ENCODE results near the gene HNF4A.

HNF4A gene

DNA sequence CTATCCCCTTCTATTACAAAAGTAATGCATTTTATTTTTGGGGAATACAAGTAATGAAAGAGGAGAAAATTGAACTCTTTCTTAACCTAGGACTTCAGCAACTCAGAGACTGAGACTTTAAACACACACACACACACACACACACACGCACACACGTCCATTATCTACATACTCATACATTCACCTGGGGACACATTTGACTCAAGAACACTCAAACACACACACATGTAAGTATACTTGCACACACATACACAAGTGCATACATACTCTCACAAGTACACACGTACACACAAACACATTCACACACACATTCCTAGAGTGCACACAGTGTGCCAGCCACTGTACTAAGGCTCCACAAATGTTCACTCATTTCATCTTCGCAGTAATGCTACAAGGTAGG is 20.8 kb upstream of the HNF4A start:
- TF ChIP-seq, protein P1, sequence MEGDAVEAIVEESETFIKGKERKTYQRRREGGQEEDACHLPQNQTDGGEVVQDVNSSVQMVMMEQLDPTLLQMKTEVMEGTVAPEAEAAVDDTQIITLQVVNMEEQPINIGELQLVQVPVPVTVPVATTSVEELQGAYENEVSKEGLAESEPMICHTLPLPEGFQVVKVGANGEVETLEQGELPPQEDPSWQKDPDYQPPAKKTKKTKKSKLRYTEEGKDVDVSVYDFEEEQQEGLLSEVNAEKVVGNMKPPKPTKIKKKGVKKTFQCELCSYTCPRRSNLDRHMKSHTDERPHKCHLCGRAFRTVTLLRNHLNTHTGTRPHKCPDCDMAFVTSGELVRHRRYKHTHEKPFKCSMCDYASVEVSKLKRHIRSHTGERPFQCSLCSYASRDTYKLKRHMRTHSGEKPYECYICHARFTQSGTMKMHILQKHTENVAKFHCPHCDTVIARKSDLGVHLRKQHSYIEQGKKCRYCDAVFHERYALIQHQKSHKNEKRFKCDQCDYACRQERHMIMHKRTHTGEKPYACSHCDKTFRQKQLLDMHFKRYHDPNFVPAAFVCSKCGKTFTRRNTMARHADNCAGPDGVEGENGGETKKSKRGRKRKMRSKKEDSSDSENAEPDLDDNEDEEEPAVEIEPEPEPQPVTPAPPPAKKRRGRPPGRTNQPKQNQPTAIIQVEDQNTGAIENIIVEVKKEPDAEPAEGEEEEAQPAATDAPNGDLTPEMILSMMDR (conservative IDR thresholded peaks at IDR 0.05; ENCODE audit: control insufficient read depth, insufficient read depth, low read depth, low read length): no peak
- no peak overlapping the region for H3K4me3 ChIP-seq (ENCODE audit: control insufficient read depth, low read depth, low read length)
- DNase-seq (ENCODE audit: low read depth): no peak

DNA sequence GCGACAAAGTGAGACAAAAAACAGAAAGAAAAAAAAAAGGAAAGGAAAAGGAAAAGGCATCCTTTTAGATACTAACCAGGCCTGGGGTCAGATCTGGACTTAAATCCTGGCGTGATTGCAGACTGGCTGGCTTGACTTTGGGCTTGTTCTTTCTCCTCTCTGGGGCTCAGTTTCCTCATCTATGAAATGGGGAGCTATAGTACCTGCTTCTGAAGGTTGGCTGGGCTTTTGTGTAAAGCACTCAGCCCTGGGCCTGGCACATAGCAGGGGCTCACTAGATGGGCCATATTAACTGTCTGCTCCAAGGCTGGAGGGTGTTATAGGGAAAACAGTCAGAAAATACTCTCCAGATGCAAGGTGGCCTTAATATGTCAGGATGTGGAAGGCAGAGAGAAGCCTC is 19.8 kb upstream of the HNF4A start:
- no peak for DNase-seq (ENCODE audit: low read depth)
- H3K4me3 ChIP-seq (ENCODE audit: control insufficient read depth, low read depth, low read length): no peak overlapping the region
- TF ChIP-seq, protein P1 (conservative IDR thresholded peaks at IDR 0.05; ENCODE audit: control insufficient read depth, insufficient read depth, low read depth, low read length): no peak

DNA sequence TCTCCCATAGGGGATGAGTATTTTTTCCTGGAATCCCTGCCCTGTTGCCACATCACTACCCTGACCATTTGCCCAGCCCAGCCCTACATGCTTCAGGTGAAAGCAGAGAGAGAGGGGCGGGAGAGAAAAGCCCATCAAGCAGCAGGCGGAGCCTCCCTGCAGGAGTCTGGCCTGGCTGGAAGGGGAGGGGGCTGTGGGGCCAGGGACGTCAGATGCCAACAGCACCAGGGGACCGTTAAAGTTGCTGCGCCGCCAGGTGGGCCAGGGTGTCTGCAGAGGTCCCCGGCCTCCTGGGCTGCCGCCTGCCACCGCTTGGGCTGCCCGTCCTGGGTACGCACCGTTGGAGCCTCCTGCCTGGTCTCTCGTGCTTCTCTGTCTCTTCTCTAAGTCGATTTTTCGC is 19.4 kb upstream of the HNF4A start:
- no peak overlapping the region for H3K4me3 ChIP-seq (ENCODE audit: control insufficient read depth, low read depth, low read length)
- TF ChIP-seq, protein P1 (conservative IDR thresholded peaks at IDR 0.05; ENCODE audit: control insufficient read depth, insufficient read depth, low read depth, low read length): no peak
- no peak for DNase-seq (ENCODE audit: low read depth)

DNA sequence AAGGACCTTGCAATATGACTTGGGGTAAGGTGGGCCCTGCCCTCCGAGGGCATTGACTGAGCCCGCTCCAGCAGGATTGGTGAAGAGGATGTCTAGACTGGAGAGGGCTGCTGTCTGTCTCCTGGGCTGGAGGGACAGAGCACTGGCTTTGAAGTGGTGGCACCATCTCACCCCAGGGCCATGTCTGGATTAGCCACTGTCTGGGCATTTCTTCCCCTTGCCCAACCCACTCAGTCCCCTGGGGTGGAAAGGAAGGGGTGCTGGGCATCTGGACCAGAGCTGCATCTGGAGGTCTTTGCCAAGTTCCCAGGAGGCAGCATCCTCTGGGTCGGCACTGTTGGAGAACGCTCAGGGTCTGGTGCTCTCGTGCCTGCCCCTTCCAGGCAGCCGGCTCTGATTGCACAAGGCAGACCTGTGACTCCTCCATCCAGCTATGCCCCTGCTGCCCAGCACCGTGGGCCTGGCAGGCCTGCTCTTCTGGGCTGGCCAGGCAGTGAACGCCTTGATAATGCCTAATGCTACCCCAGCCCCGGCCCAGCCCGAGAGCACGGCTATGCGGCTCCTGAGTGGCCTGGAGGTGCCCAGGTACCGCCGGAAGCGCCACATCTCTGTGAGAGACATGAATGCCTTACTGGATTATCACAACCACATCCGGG is 18.6 kb upstream of the HNF4A start, which contains the start of gene R3HDML:
Gene R3HDML (plus strand): TSS at position 319 of the 656 bp plus-strand sequence. CDS start 115 bp downstream, at position 434.
- no peak for DNase-seq (ENCODE audit: low read depth)
- TF ChIP-seq, protein P1 (conservative IDR thresholded peaks at IDR 0.05; ENCODE audit: control insufficient read depth, insufficient read depth, low read depth, low read length): no peak
- no peak within 1 kb of the TSS for H3K4me3 ChIP-seq (ENCODE audit: control insufficient read depth, low read depth, low read length)

DNA sequence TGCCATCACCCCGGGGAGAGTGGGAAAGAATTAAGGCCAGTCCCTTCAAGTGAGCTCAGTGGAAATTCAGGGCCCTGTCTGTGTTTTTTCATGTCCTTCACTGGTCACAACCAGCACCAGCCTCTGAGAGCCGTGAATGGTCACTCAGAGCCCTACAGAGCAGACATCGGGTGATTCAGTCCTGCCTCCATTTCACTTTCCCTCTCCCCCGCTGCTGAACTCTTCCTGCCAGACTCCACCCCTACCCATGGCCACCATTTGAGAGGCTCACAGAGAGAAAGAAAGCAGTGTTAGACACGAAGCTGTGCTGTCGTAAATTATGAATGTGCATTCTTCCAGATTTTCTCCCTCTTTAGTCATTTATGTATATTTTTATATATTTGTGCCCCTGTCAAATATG is 13.3 kb upstream of the HNF4A start:
- peak; percentile 9 for DNase-seq (ENCODE audit: low read depth)

DNA sequence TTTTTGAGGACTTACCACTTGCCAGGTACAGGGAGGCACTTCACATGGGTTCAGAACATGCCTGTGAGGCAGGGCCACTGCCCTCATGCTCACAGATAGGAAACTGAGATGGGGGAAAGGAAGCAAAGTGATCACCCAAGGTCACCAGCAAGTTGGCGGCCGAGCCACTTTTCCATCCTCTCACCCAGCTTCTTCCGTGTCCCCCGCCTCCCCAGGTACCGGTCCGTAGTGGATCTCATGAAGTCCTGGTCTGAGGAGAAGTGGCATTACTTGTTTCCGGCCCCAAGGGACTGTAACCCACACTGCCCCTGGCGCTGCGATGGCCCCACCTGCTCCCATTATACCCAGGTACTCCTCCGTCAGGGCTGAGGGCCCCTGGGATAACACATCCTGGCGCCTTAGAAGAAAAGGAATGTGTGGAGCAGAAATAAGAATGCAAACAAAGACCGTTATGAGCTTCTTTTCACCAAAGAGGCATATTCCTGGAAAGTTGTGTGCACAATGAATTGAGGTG is 12.3 kb upstream of the HNF4A start:
- no peak overlapping the region for H3K4me3 ChIP-seq (ENCODE audit: control insufficient read depth, low read depth, low read length)
- DNase-seq (ENCODE audit: low read depth): no peak
- TF ChIP-seq, protein P1 (conservative IDR thresholded peaks at IDR 0.05; ENCODE audit: control insufficient read depth, insufficient read depth, low read depth, low read length): no peak

More for the DNA sequence above, 13.3 kb upstream of the HNF4A start:
- TF ChIP-seq, protein P1 (conservative IDR thresholded peaks at IDR 0.05; ENCODE audit: control insufficient read depth, insufficient read depth, low read depth, low read length): no peak
- H3K4me3 ChIP-seq (ENCODE audit: control insufficient read depth, low read depth, low read length): no peak overlapping the region

Data from fibroblast of mammary gland (primary cell).